ENCODE data around the gene NTRK3.

NTRK3 gene

DNA sequence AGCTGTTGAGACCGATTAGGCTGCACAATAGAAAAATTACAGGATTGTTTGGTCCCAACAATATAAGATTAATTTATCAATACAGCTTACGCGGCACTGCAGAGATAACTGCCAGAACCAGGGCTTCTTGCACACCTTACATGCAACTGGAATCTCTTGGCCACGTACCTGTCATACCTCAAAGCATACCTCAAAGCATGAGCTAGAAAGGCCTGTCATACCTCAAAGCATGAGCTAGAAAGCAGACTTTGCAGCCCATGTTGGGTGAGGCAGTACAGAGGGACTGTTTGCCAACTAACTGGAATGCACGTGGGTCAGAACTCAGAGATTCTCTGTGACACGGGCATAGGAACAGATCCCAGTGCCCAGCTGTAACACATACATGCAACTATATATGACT lies 34.7 kb downstream of the NTRK3 start:
- Histone ChIP-seq H3K4me2 (ENCODE audit: low read depth, low read length, poor library complexity, severe bottlenecking) (no peak overlapping the region), H3K36me3 (ENCODE audit: insufficient read depth, low read length) (no peaks in the 10 kb centered on the region), H3K79me2 (ENCODE audit: insufficient read depth, low read length) (no peaks in the 10 kb centered on the region), H3K4me1 (ENCODE audit: insufficient read depth, low read length, poor library complexity, severe bottlenecking) (no peaks in the 10 kb centered on the region), H3K9me3 (ENCODE audit: insufficient read depth, low read depth, low read length) (no peaks in the 10 kb centered on the region), H3K9ac (ENCODE audit: low read depth, low read length, poor library complexity, severe bottlenecking) (no peak overlapping the region), H3K9me2 (replicated peaks; ENCODE audit: low read depth, low read length) (no peaks in the 10 kb centered on the region), H3K4me3 (ENCODE audit: low read length, poor library complexity, severe bottlenecking) (no peak overlapping the region), H3F3A (ENCODE audit: low read depth) (no peaks in the 10 kb centered on the region), H2AFZ (ENCODE audit: low read length) (no peak overlapping the region), H3K27me3 (ENCODE audit: insufficient read depth, low read length, poor library complexity, severe bottlenecking) (no peaks in the 10 kb centered on the region), H4K20me1 (ENCODE audit: insufficient read depth, low read length, poor library complexity, severe bottlenecking) (no peaks in the 10 kb centered on the region)
- TF ChIP-seq EZH2phosphoT487 (IDR thresholded peaks at IDR 0.05; ENCODE audit: borderline replicate concordance) = no peak
- TF ChIP-seq, protein P1, sequence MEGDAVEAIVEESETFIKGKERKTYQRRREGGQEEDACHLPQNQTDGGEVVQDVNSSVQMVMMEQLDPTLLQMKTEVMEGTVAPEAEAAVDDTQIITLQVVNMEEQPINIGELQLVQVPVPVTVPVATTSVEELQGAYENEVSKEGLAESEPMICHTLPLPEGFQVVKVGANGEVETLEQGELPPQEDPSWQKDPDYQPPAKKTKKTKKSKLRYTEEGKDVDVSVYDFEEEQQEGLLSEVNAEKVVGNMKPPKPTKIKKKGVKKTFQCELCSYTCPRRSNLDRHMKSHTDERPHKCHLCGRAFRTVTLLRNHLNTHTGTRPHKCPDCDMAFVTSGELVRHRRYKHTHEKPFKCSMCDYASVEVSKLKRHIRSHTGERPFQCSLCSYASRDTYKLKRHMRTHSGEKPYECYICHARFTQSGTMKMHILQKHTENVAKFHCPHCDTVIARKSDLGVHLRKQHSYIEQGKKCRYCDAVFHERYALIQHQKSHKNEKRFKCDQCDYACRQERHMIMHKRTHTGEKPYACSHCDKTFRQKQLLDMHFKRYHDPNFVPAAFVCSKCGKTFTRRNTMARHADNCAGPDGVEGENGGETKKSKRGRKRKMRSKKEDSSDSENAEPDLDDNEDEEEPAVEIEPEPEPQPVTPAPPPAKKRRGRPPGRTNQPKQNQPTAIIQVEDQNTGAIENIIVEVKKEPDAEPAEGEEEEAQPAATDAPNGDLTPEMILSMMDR (conservative IDR thresholded peaks at IDR 0.05; ENCODE audit: low read length) = no peak

DNA sequence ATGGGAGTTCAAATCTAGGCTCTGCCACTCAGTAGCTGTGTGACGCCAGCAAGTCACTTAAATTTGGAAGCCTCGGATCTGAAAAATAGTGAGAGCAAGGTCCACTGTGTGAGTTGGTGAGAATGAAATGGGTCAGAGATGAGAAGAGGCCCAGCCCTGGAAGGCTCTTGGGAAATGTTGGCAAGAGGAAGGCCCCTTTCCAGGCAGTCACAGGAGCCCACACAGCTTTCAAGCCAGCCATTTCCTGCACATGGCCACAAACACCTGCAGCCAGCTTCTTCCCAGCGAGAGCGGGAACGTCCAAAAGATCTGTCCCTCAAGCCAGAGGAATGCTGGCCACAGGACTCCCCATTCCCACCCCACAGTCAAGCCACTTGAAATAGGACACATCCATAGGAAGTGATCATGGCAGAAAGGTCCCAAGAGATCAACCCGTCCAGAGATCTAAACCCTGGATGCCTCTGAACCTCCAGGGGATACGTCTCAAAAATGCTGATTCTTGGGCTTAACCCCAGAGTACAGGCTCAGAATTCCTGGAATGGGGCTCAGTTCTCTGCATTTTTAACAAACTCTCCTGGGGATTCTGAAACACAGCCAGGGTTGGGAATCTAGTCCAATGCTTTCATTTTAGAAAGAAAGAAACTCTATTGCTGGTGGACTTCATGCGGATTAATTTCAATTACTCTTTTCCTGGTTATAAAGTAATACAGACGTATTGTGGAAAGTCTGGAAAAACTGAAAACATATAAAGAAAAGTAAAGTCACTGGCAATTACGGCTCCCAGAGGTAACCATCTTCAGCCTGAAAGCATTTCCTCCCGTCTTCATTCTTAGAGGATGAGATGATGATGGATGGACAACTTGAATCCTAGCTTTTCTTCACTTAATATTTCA lies 35.9 kb downstream of the NTRK3 start:
- no peaks in the 10 kb centered on the region for H3K36me3 ChIP-seq (ENCODE audit: insufficient read depth, low read length)
- no peak for TF ChIP-seq EZH2phosphoT487 (IDR thresholded peaks at IDR 0.05; ENCODE audit: borderline replicate concordance)
- TF ChIP-seq, protein P1 (conservative IDR thresholded peaks at IDR 0.05; ENCODE audit: low read length) = no peak
- H3K4me1 ChIP-seq (ENCODE audit: insufficient read depth, low read length, poor library complexity, severe bottlenecking) = no peaks in the 10 kb centered on the region
- H3K9ac ChIP-seq (ENCODE audit: low read depth, low read length, poor library complexity, severe bottlenecking) = no peak overlapping the region
- H3K9me2 ChIP-seq (replicated peaks; ENCODE audit: low read depth, low read length) = no peaks in the 10 kb centered on the region
- H3K4me2 ChIP-seq (ENCODE audit: low read depth, low read length, poor library complexity, severe bottlenecking) = no peak overlapping the region
- no peaks in the 10 kb centered on the region for H4K20me1 ChIP-seq (ENCODE audit: insufficient read depth, low read length, poor library complexity, severe bottlenecking)
- H3F3A ChIP-seq (ENCODE audit: low read depth) = no peaks in the 10 kb centered on the region
- no peaks in the 10 kb centered on the region for H3K9me3 ChIP-seq (ENCODE audit: insufficient read depth, low read depth, low read length)
- no peaks in the 10 kb centered on the region for H3K27me3 ChIP-seq (ENCODE audit: insufficient read depth, low read length, poor library complexity, severe bottlenecking)
- no peak overlapping the region for H3K4me3 ChIP-seq (ENCODE audit: low read length, poor library complexity, severe bottlenecking)
- H3K79me2 ChIP-seq (ENCODE audit: insufficient read depth, low read length) = no peaks in the 10 kb centered on the region
- no peak overlapping the region for H2AFZ ChIP-seq (ENCODE audit: low read length)

- TF ChIP-seq EZH2phosphoT487 (IDR thresholded peaks at IDR 0.05; ENCODE audit: borderline replicate concordance) = no peak
- TF ChIP-seq, protein P1 (conservative IDR thresholded peaks at IDR 0.05; ENCODE audit: low read length) = no peak
- no peaks in the 10 kb centered on the region for H3K79me2 ChIP-seq (ENCODE audit: insufficient read depth, low read length)
- H3K9me2 ChIP-seq (replicated peaks; ENCODE audit: low read depth, low read length) = no peaks in the 10 kb centered on the region
- H3K9ac ChIP-seq (ENCODE audit: low read depth, low read length, poor library complexity, severe bottlenecking) = no peak overlapping the region
- no peaks in the 10 kb centered on the region for H3K27me3 ChIP-seq (ENCODE audit: insufficient read depth, low read length, poor library complexity, severe bottlenecking)
- H3K36me3 ChIP-seq (ENCODE audit: insufficient read depth, low read length) = no peaks in the 10 kb centered on the region
- no peaks in the 10 kb centered on the region for H4K20me1 ChIP-seq (ENCODE audit: insufficient read depth, low read length, poor library complexity, severe bottlenecking)
- H3K4me2 ChIP-seq (ENCODE audit: low read depth, low read length, poor library complexity, severe bottlenecking) = no peak overlapping the region
- H3K9me3 ChIP-seq (ENCODE audit: insufficient read depth, low read depth, low read length) = no peaks in the 10 kb centered on the region
- H3K4me3 ChIP-seq (ENCODE audit: low read length, poor library complexity, severe bottlenecking) = no peak overlapping the region
- no peaks in the 10 kb centered on the region for H3F3A ChIP-seq (ENCODE audit: low read depth)
- H2AFZ ChIP-seq (ENCODE audit: low read length) = no peak overlapping the region
- H3K4me1 ChIP-seq (ENCODE audit: insufficient read depth, low read length, poor library complexity, severe bottlenecking) = no peaks in the 10 kb centered on the region
Observed at GRCh38 chr15:88219623-88220022, 36.9 kb downstream of the NTRK3 start.

Data from Loucy (cell line).